Fibroblast of lung (primary cell): ENCODE data around the gene AP1S2. TPM values are rescaled to one million over a fixed set of nuclear protein-coding genes. Genes with fewer than 3 reads are reported as not detected.

Experiments used
- DNase-seq, 2 donors: peaks; one replicate each; pipeline versions ENCODE4 v3.0.0 to v3.0.0-alpha.2; 2010; ENCODE audit warnings: low read depth in 2 of 2
- H2AFZ ChIP-seq: 2 replicates; pipeline ENCODE4 v1.5.1; 2012; ENCODE audit warnings: low read length, control low read depth, inconsistent platforms
- H3K27ac ChIP-seq: 2 replicates; pipeline ENCODE4 v1.5.1; 2011; ENCODE audit warnings: low read length, control low read depth; ENCODE audit not compliant: insufficient read depth
- H3K27me3 ChIP-seq: 2 replicates; pipeline ENCODE4 v1.5.1; 2011; ENCODE audit warnings: mild to moderate bottlenecking, low read length; ENCODE audit not compliant: control insufficient read depth, insufficient read depth
- H3K36me3 ChIP-seq: 2 replicates; pipeline ENCODE4 v1.5.1; 2011; ENCODE audit warnings: low read length; ENCODE audit not compliant: control insufficient read depth, insufficient read depth
- H3K4me1 ChIP-seq: 2 replicates; pipeline ENCODE4 v1.5.1; 2011; ENCODE audit warnings: low read length; ENCODE audit not compliant: control insufficient read depth, insufficient read depth; ENCODE audit errors: extremely low read depth
- H3K4me2 ChIP-seq: 2 replicates; pipeline ENCODE4 v1.5.1; 2011; ENCODE audit warnings: low read length, control low read depth; ENCODE audit not compliant: insufficient read depth; ENCODE audit errors: extremely low read depth
- H3K4me3 ChIP-seq, 4 experiments: fragments of 200-600 bp in 1 of 4; sonication (generic) in 1 of 4; replicated peaks in 1 of 4; 2 replicates each; pipeline ENCODE4 v1.5.1; 2011 to 2016; ENCODE audit warnings: low read length in 4 of 4, low read depth in 3 of 4, mild to moderate bottlenecking in 3 of 4, control low read depth in 2 of 4, inconsistent platforms in 1 of 4, mixed read lengths in 1 of 4; ENCODE audit not compliant: insufficient read depth in 1 of 4; ENCODE audit errors: control extremely low read depth in 1 of 4
- H3K79me2 ChIP-seq: 2 replicates; pipeline ENCODE4 v1.5.1; 2012; ENCODE audit warnings: mild to moderate bottlenecking, low read length, inconsistent platforms; ENCODE audit not compliant: control insufficient read depth, insufficient read depth
- H3K9ac ChIP-seq: 2 replicates; pipeline ENCODE4 v1.5.1; 2011; ENCODE audit warnings: mild to moderate bottlenecking, low read length, control low read depth; ENCODE audit not compliant: insufficient read depth
- H3K9me3 ChIP-seq: 2 replicates; pipeline ENCODE4 v1.5.1; 2012; ENCODE audit warnings: low read depth, low read length; ENCODE audit not compliant: control insufficient read depth, insufficient read depth
- H4K20me1 ChIP-seq: 2 replicates; pipeline ENCODE4 v1.5.1; 2011; ENCODE audit warnings: low read length; ENCODE audit not compliant: control insufficient read depth, insufficient read depth; ENCODE audit errors: extremely low read depth
- CTCF ChIP-seq, 2 donors: IDR thresholded peaks in 1 of 2; conservative IDR thresholded peaks in 1 of 2; 1 replicate in 1 of 2; 2 replicates in 1 of 2; pipeline ENCODE4 v1.5.1; 2011 to 2012; ENCODE audit warnings: low read length in 2 of 2, control low read depth in 1 of 2, inconsistent platforms in 1 of 2, low read depth in 1 of 2, mild to moderate bottlenecking in 1 of 2
- EZH2 ChIP-seq: IDR thresholded peaks from 2 replicates; pipeline ENCODE4 v1.5.1; 2012; ENCODE audit warnings: low read length, control low read depth, mild to moderate bottlenecking; ENCODE audit errors: missing control alignments
- polyA plus RNA-seq, 2 donors: library from polyadenylated mRNA; depleted of rRNA in 1 of 2; stranded (reverse) in 1 of 2; unstranded in 1 of 2; fragments of >200 nt; gene quantifications; 2 replicates each; pipeline ENCODE4 v1.2.1, GENCODE V29; 2011 to 2012; ENCODE audit warnings: missing spikeins in 1 of 2
- total RNA-seq: library from RNA; depleted of rRNA; stranded (reverse); fragments of >200 nt; gene quantifications from 2 replicates; pipeline ENCODE4 v1.2.1, GENCODE V29; 2014

The AP1S2 gene
- total and polyA plus RNA-seq, 2 donors (not counting 1 experiment from before 2014, with no cell fraction given): 71.8 to 85.4 TPM

DNA sequence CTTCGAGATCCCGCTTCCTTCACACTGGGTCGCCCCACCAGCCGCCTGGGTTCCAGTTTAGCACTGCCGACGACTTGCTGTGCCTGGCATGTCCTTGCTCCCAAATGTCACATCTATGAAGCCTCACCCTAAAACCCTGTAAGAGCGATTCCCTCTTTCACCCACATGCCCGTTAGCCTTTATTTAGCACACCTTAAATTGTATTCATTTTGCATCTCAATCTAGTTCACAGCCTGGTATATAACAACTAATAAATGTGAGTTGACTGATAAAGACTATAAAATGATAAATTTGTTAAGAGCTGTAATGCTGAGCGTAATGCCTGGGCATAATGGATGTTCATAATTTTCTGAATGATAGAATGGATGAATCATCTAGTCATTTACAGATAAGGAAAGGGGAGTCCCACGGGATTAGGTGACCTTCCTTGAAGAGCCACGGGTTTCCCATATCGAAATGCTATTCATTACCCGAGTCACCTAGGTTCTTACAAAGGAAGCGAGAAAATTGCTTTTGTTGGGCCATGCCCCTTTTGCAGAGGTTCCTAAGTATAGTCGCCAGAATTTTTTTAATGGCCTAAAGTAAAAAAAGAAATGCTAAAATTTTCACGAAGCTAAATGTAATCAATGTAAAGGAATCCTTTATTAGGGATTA lies 1.1 kb upstream of the AP1S2 start:
- H4K20me1 ChIP-seq: no peaks in the 10 kb centered on the region
- peak overlapping the region; percentile 47 for H3K27ac ChIP-seq
- peaks cover 9% of the 10 kb centered on the region for H3K79me2 ChIP-seq
- TF ChIP-seq EZH2: no peak
- TF ChIP-seq CTCF (conservative IDR thresholded peaks at IDR 0.05 in 1 of 2, IDR thresholded peaks at IDR 0.05 in 1 of 2; ENCODE audit: low read depth in 1 of 2, low read length in 2 of 2): no peak
- no peaks in the 10 kb centered on the region for H3K36me3 ChIP-seq
- H3K9me3 ChIP-seq: no peaks in the 10 kb centered on the region
- H3K4me2 ChIP-seq: peak overlapping the region; percentile 94
- H3K27me3 ChIP-seq: no peaks in the 10 kb centered on the region
- H3K4me3 ChIP-seq: peak overlapping the region; percentile 70 to 80 (median 78)
- H2AFZ ChIP-seq: peak overlapping the region; percentile 97
- H3K9ac ChIP-seq: peak overlapping the region; percentile 32
- H3K4me1 ChIP-seq: no peaks in the 10 kb centered on the region
- DNase-seq: no peak

GRCh38 chrX:15854080-15854655 lies 445 bp downstream of the AP1S2 start:
- Histone ChIP-seq H3K27me3 (no peaks in the 10 kb centered on the region), H2AFZ (peak overlapping the region; percentile 15), H3K27ac (peak overlapping the region; percentile 17), H4K20me1 (no peaks in the 10 kb centered on the region), H3K4me1 (no peaks in the 10 kb centered on the region), H3K36me3 (no peaks in the 10 kb centered on the region), H3K79me2 (peaks cover 9% of the 10 kb centered on the region), H3K4me3 (peak overlapping the region; percentile 70 to 83 (median 76)), H3K4me2 (peak overlapping the region; percentile 98), H3K9me3 (no peaks in the 10 kb centered on the region), H3K9ac (peak overlapping the region; percentile 70)
- no peak for TF ChIP-seq EZH2
- no peak for TF ChIP-seq CTCF (conservative IDR thresholded peaks at IDR 0.05 in 1 of 2, IDR thresholded peaks at IDR 0.05 in 1 of 2; ENCODE audit: low read depth in 1 of 2, low read length in 2 of 2)
- DNase-seq: peak in 1 of 2 donors; percentile 2

- peak overlapping the region; percentile 70 for H3K9ac ChIP-seq
- H3K4me2 ChIP-seq: peak overlapping the region; percentile 98
- no peaks in the 10 kb centered on the region for H3K36me3 ChIP-seq
- no peaks in the 10 kb centered on the region for H3K27me3 ChIP-seq
- H3K79me2 ChIP-seq: peaks cover 9% of the 10 kb centered on the region
- no peaks in the 10 kb centered on the region for H3K9me3 ChIP-seq
- peak overlapping the region; percentile 17 for H3K27ac ChIP-seq
- H4K20me1 ChIP-seq: no peaks in the 10 kb centered on the region
- peak overlapping the region; percentile 70 to 83 (median 76) for H3K4me3 ChIP-seq
- peak overlapping the region; percentile 15 for H2AFZ ChIP-seq
- no peaks in the 10 kb centered on the region for H3K4me1 ChIP-seq
- DNase-seq: peak; percentile 4 to 21
- TF ChIP-seq EZH2 (no peak), CTCF (conservative IDR thresholded peaks at IDR 0.05 in 1 of 2, IDR thresholded peaks at IDR 0.05 in 1 of 2; ENCODE audit: low read depth in 1 of 2, low read length in 2 of 2) (no peak)
These were observed 980 bp downstream of the AP1S2 start for GRCh38 chrX:15853586-15854079.
